ENCODE data around the gene SEMA4D.

The SEMA4D gene

GRCh38 chr9:89529243-89530035 lies 31.5 kb upstream of the SEMA4D start:
- no peak for DNase-seq (ENCODE audit: low read depth)

- DNase-seq (ENCODE audit: low read depth), result no peak
Observed at GRCh38 chr9:89528540-89528939, 30.6 kb upstream of the SEMA4D start.

DNA sequence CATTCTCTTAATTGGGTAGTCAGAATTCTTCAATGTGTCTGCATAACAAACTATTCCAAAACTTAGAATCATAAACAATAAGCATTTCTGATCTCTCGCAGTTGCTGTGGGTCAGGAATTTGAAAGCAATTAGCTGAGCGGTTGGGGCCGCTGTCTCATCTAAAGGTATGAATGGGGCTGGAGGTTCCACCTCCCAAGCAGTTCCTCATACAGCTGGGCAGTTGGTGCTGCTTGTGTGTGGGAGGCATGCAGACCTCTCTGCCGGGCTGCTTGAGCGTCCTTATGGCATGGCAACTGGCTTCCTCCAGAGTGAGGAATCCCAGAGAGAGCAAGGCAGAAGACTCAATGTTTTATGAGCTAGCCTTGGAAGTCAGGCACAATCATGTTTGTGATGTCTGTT lies 30.2 kb upstream of the SEMA4D start:
- DNase-seq (ENCODE audit: low read depth), result no peak

- no peak for DNase-seq (ENCODE audit: low read depth)
Observed at GRCh38 chr9:89527084-89527483, 29.2 kb upstream of the SEMA4D start.

DNA sequence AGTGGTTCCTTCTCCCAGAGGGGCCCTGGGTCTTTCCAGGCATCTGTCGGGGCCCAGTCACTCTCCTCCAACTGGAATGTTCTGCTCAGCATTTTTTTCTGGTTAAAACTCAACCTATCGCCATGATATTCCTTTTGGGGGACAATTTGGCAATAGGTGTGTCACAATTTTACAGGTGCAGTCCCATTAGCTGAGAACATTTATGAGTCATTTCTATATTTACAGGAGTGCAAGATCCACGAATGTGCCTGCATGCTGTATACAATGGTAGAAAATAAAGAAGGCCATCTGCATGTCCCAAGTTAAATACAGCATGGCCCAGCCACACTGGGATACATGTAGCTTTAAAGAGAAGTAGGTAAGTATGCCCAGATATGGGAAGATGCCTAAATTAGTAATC lies 28.8 kb upstream of the SEMA4D start:
- no peak for DNase-seq (ENCODE audit: low read depth)

DNA sequence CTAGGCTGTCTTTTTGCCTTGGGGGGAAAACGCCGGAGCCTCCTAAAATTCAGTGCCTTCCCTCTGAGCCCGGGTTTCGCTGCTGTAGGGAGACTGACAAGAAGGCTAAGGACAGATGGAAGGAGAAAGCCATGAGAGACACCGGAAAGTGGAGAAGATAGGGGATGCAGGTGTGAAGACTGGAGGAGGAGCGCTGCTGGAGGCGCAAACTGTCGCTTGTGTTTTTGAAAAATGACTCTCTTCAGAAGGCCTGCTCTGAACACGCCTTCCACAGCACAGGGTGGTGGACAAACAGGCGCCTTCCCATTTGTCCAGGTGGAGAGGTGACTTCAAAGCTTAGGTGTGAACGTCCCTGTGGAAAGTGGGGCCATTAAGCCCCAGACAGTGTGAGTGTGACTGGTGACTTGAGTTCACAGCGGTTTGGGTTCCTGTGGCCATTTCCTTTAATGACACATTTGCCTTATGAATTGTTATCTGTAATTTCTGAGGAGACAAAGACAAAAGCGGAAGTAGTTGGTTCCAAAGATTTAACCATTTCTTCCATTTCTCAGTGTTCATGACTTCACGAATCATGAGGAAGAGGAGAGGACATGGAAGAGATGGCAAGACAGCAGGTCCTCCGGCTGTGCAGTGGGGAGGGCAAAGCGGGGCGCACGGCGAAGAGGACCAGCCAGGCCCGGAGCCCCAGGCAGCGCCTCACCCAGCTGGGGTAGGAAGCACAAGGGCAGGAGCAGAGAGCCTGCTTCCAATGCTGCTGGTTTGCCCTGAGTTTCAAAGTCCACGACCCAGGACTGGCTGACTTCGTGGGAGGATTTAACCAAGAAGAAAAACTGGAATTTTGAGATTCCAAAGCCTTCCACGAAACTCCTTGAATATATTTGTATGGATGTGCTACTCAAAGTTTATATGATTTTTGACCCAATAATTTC lies 27.8 kb upstream of the SEMA4D start:
- no peak for DNase-seq (ENCODE audit: low read depth)

DNA sequence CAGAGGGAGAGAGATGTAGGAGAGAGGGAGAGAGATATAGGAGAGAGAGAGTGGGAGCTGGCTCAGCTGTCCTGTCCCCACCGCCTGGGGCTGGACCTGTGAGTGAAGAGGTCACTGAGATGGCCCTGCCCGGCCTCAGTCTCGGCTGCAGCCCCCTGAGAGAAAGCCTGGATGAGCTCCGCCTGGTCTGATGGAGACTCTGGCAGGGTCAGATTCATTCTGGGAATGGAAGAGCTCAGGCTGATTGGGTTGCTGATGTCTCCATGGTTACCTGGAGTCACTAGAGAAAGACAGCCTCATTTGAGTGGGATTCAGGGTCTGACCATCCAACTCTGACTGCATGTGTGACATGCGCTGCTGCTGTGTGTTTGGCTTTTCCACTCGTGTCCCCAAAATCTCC lies 27.1 kb upstream of the SEMA4D start:
- DNase-seq (ENCODE audit: low read depth), result no peak

- no peak for DNase-seq (ENCODE audit: low read depth)
Observed at GRCh38 chr9:89523948-89524347, 26.0 kb upstream of the SEMA4D start.

- no peak for DNase-seq (ENCODE audit: low read depth)
Observed at GRCh38 chr9:89522959-89523285, 25.0 kb upstream of the SEMA4D start.

DNA sequence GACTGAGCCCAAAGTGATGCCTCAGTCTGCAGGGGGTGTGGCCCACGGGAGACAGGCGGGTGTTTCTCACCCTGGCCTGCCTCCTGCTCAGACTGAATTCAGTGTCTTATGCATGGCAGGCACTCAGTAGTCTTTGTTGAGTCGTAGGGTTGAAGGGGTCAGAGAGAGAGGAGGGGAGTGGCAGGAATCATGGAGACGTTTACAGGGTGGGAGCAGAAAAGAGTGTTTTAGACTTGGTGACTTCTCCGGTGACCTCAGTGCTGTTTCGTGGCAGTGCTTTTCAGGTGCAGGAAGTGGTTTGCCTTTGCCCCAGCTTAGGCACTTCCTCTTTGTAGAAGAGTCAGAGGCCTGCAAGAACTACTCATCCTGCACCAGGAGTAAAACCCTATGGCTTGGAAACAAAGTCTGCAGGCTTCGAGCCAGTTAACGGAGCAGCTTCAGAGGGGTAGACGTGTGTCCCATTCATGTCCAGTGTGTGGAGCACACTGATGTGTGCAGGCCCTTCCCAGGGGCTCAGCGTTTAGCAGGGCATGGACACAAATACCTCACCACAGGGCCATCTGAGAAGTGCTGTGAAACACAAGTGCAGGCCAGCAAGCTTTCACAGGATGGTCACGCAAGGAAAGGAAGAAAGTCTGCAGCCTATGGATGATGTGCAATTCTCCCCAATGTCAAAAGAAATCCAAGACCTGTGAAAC lies 24.5 kb upstream of the SEMA4D start:
- DNase-seq (ENCODE audit: low read depth), result no peak

GRCh38 chr9:89519366-89519805 lies 21.5 kb upstream of the SEMA4D start:
- DNase-seq (ENCODE audit: low read depth), result no peak

DNA sequence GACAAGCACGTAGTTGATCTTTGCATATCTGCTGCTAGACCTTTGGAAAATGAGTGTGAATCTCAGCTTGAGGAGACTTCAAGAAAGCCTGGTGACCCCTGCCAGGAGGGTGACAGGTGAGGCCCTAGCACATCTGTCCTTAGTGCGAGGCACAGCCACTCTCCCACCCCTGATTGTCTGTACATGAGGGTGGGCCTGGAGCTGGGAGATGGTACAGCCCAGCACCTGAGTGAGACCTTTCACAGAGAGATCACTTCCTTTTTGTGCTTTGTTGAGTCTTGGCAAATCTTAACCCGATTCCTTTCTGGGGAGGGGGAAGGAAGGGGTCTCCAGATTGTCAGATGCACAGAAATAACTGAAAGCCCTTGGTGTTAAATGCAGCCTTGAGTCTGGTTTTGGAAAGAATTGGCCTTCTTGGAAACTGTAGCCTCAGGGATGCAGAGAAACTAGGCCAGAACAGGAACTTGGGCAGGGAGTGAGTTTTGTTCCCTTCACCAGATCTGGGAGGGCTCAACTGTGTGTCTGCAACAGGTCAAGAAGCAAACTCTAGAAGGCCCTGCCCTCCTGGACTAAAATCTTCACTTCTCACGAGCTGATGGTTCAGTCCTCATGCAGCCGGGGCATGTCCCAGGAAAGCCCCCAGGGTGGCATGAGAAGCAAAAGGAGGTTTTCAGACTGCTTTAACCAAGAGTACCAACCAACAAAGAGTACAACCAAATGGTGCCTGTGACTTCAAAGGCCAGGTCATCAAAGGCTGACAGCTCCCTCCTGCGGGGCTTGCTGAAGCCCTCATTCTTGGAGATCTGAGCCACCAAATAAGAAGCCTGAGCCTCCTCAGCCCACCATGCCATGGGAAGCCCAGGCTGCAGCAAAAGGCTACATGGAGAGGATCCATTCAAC lies 20.8 kb upstream of the SEMA4D start:
- no peak for DNase-seq (ENCODE audit: low read depth)

DNA sequence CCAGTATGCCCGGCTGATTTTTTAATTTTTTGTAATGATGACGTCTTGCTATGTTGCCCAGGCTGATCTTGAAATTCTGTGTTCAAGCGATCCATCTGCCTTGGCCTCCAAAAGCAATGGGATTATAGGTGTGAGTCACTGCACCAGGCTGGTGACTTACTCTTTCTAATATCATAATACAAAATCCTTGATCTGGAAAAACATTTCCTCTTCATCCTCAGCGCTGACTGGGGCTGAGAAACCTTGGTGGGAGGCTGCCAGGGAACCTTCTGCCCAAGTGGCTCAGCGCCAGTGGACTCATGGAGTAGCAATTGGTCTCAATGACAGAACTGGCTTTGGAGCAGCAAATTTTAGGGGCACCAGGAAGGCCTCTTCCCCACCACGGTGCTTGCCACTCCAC lies 17.5 kb upstream of the SEMA4D start:
- no peak for DNase-seq (ENCODE audit: low read depth)

DNA sequence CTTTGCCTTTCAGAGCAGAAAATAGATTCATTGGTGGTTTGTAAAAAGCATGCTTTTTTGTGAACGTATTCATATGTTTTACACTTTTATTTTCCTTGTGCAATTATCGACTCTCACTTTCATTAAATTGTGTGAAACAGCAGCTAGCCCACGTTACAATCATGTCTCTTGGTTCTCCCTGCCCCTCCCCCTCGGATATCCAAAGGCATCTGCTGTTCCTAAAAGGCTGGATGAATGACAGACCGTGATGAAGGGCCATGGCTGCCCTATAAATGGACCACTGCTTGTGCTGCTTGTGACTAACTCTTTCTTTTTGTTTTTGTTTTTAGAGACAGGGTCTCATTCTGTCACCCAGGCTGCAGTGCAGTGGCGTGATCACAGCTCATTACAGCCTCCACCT lies 17.0 kb upstream of the SEMA4D start:
- no peak for DNase-seq (ENCODE audit: low read depth)

DNA sequence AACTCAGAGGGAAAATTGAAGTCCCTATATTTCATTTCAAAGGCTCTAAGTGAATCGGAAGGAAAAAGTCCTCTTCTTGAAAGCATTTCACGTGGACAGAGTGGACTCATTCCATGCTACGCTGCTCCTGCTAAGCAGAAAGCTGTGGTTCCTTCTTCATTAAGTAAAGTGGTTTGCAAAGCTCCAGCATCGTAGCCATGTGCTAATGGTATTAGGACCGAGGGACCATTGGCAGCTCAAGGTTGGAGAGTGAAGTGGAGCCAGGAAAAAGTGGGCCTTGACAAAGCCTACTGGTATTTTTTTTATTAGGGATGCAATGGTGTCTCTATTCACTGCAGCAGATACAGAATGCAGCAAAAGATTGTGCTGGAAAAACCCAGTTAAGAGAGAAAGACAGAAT lies 16.4 kb upstream of the SEMA4D start:
- DNase-seq (ENCODE audit: low read depth), result no peak

- DNase-seq (ENCODE audit: low read depth), result no peak
Observed at GRCh38 chr9:89513837-89514236, 15.9 kb upstream of the SEMA4D start.

GRCh38 chr9:89512382-89512781 lies 14.5 kb upstream of the SEMA4D start:
- no peak for DNase-seq (ENCODE audit: low read depth)

DNA sequence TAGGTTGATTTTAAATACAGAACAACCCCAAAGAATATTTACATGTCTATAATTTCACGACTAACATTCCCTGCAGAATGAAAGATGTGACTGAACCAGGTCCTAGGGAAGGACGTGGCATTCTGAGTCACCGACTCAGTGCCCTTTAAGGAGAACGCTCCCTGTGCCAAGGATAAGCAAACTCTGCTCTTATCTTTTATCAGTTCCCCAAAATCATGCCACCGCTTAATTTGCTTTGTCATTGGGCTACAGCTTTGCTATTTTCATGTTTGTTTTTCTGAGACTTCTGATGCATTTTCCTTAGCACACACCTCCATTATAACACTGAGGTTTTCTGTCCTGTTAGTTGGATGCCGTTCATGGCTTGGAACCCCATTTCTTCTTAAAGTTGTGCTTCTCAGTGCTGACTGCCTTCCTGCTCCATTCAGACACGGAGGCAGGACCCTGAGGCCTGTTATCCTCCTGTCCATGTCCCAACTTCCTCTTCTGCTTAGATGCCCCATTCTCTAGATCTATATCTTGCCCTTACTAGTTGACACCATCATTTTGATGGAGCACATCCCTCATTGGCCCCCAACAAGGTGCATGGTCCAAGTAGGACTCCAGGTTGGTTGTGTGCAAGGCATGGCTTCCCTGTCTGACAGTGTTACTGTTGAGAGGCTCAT lies 11.2 kb upstream of the SEMA4D start:
- DNase-seq (ENCODE audit: low read depth), result no peak

DNA sequence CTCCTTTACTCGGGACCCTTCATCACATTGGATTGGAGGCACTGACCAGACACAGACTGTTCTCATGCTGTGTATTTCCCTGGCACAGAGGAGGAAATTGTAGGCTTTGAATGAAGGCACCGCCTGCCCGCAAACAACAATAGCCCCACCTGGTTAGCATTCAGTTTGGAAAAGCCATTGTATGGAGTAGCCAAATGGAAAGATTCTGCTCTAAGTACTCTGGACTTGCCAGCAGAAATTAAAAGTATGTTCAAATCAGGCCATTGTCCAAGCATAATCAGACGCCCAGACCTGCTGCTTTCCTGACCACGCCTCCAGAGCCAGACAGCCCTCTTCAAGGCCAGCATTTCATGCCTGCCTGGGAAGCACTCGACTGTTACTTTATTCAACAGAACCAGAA lies 8.0 kb upstream of the SEMA4D start:
- DNase-seq (ENCODE audit: low read depth), result no peak

DNA sequence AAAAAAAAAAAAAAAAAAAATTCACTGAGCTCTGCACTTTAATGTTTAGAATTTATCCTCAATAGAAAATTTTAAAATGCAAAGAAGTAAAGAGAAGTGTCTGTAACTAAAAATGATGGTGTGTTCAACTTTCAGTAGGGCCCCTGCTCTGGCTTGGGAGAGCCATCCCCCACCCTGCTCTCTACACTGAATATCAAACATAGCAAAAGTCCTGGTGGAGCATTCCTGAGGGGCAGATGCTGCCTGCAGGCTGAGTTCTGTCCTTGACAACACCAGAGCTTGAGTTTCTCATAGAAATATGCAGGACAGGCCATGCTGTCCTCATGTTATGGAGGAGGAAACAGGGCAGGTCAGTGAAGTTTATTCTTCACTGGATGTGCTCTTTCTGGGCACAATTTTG lies 7.1 kb upstream of the SEMA4D start:
- DNase-seq (ENCODE audit: low read depth), result no peak

DNA sequence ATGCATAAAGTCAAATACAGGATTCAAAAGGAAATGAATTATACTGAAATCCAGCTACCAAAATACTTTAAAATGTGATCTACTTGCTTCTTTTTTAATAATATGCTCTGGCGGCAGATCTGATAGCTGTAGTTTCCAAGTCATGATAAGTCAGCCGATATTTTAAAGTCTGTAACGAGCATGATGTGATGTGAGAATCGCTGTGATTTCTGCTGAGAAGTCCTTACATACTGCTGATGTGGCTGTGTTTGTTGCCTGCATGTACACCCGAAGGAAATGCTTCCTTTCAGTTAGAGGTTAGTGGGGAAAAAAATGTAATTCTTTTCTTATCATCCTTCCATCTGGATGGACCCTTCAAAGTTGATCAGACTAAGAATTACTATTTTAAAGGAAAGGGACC lies 4.8 kb upstream of the SEMA4D start:
- DNase-seq (ENCODE audit: low read depth), result no peak
